Measurements from ENCODE around the gene C1QTNF1.
"Not testable (repeated sequence)": the region's sequence is repeated elsewhere in the genome, so short reads cannot be mapped to it uniquely, and the experiment has no call there.

Gene C1QTNF1

GRCh38 chr17:79028496-79029326 lies 4.7 kb downstream of the C1QTNF1 start:
- no peak for DNase-seq (ENCODE audit: low read depth in 1 of 2, low spot score in 1 of 2)
- peaks cover 53% of the 10 kb centered on the region for H3K27me3 ChIP-seq (ENCODE audit: insufficient read depth, poor library complexity, severe bottlenecking)
- H3K4me3 ChIP-seq (replicated peaks; ENCODE audit: insufficient read depth, low read length): no peak overlapping the region
- no peak overlapping the region for H3K27ac ChIP-seq (replicated peaks)
- TF ChIP-seq CTCF (IDR thresholded peaks at IDR 0.05; ENCODE audit: insufficient read depth, low read length) (no peak), SPI1 (IDR thresholded peaks at IDR 0.05; ENCODE audit: borderline replicate concordance, low read depth) (no peak), GABPA (IDR thresholded peaks at IDR 0.05; ENCODE audit: low read depth) (no peak), POLR2AphosphoS5 (IDR thresholded peaks at IDR 0.05; ENCODE audit: low read depth) (no peak), REST (IDR thresholded peaks at IDR 0.05; ENCODE audit: insufficient replicate concordance, low read depth) (no peak)

- no peak overlapping the region for H3K4me3 ChIP-seq (replicated peaks; ENCODE audit: insufficient read depth, low read length)
- no peak overlapping the region for H3K27ac ChIP-seq (replicated peaks)
- no peak for DNase-seq (ENCODE audit: low read depth in 1 of 2, low spot score in 1 of 2)
- TF ChIP-seq GABPA (IDR thresholded peaks at IDR 0.05; ENCODE audit: low read depth) (no peak), REST (IDR thresholded peaks at IDR 0.05; ENCODE audit: insufficient replicate concordance, low read depth) (no peak)
- peaks cover 45% of the 10 kb centered on the region for H3K27me3 ChIP-seq (ENCODE audit: insufficient read depth, poor library complexity, severe bottlenecking)
Measured at GRCh38 chr17:79029327-79030009, 5.5 kb downstream of the C1QTNF1 start.

GRCh38 chr17:79030636-79031035 lies 6.7 kb downstream of the C1QTNF1 start:
- H3K27ac ChIP-seq (replicated peaks); DNase-seq (ENCODE audit: low read depth in 1 of 2, low spot score in 1 of 2); H3K4me3 ChIP-seq (replicated peaks; ENCODE audit: insufficient read depth, low read length): not testable (repeated sequence)
- peaks cover 34% of the 10 kb centered on the region for H3K27me3 ChIP-seq (ENCODE audit: insufficient read depth, poor library complexity, severe bottlenecking)

GRCh38 chr17:79031996-79032875 lies 8.3 kb downstream of the C1QTNF1 start:
- no peak for TF ChIP-seq REST (IDR thresholded peaks at IDR 0.05; ENCODE audit: insufficient replicate concordance, low read depth)
- no peak for TF ChIP-seq SPI1 (IDR thresholded peaks at IDR 0.05; ENCODE audit: borderline replicate concordance, low read depth)
- TF ChIP-seq CTCF (IDR thresholded peaks at IDR 0.05; ENCODE audit: insufficient read depth, low read length): no peak
- TF ChIP-seq POLR2AphosphoS5 (IDR thresholded peaks at IDR 0.05; ENCODE audit: low read depth): no peak
- TF ChIP-seq GABPA (IDR thresholded peaks at IDR 0.05; ENCODE audit: low read depth): no peak
- no peak overlapping the region for H3K4me3 ChIP-seq (replicated peaks; ENCODE audit: insufficient read depth, low read length)
- no peak for DNase-seq (ENCODE audit: low read depth in 1 of 2, low spot score in 1 of 2)
- no peak overlapping the region for H3K27ac ChIP-seq (replicated peaks)
- H3K27me3 ChIP-seq (ENCODE audit: insufficient read depth, poor library complexity, severe bottlenecking): peaks cover 26% of the 10 kb centered on the region
